ENCODE results near the gene COQ8A.

COQ8A gene

GRCh38 chr1:226972931-226973330 is 32.8 kb downstream of the COQ8A start:
- TF ChIP-seq, protein P1, sequence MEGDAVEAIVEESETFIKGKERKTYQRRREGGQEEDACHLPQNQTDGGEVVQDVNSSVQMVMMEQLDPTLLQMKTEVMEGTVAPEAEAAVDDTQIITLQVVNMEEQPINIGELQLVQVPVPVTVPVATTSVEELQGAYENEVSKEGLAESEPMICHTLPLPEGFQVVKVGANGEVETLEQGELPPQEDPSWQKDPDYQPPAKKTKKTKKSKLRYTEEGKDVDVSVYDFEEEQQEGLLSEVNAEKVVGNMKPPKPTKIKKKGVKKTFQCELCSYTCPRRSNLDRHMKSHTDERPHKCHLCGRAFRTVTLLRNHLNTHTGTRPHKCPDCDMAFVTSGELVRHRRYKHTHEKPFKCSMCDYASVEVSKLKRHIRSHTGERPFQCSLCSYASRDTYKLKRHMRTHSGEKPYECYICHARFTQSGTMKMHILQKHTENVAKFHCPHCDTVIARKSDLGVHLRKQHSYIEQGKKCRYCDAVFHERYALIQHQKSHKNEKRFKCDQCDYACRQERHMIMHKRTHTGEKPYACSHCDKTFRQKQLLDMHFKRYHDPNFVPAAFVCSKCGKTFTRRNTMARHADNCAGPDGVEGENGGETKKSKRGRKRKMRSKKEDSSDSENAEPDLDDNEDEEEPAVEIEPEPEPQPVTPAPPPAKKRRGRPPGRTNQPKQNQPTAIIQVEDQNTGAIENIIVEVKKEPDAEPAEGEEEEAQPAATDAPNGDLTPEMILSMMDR (IDR thresholded peaks at IDR 0.05; ENCODE audit: insufficient read depth, low read depth, low read length, missing control alignments) = no peak
- no peak overlapping the region for H3K4me3 ChIP-seq (ENCODE audit: low read depth, low read length)
- DNase-seq (ENCODE audit: low read depth) = no peak

- TF ChIP-seq, protein P1 (IDR thresholded peaks at IDR 0.05; ENCODE audit: insufficient read depth, low read depth, low read length, missing control alignments) = no peak
- H3K4me3 ChIP-seq (ENCODE audit: low read depth, low read length) = no peak overlapping the region
- DNase-seq (ENCODE audit: low read depth) = no peak
These were observed 33.3 kb downstream of the COQ8A start for GRCh38 chr1:226973371-226973897.

GRCh38 chr1:226973898-226974543 is 33.9 kb downstream of the COQ8A start:
- TF ChIP-seq, protein P1 (IDR thresholded peaks at IDR 0.05; ENCODE audit: insufficient read depth, low read depth, low read length, missing control alignments) = no peak
- no peak for DNase-seq (ENCODE audit: low read depth)
- no peak overlapping the region for H3K4me3 ChIP-seq (ENCODE audit: low read depth, low read length)

- DNase-seq (ENCODE audit: low read depth) = no peak
- TF ChIP-seq, protein P1 (IDR thresholded peaks at IDR 0.05; ENCODE audit: insufficient read depth, low read depth, low read length, missing control alignments) = no peak
- H3K4me3 ChIP-seq (ENCODE audit: low read depth, low read length) = no peak overlapping the region
These were observed 34.6 kb downstream of the COQ8A start for GRCh38 chr1:226974544-226975258.

GRCh38 chr1:226975259-226976250 is 35.5 kb downstream of the COQ8A start:
- H3K4me3 ChIP-seq (ENCODE audit: low read depth, low read length) = no peak overlapping the region
- no peak for DNase-seq (ENCODE audit: low read depth)
- TF ChIP-seq, protein P1 (IDR thresholded peaks at IDR 0.05; ENCODE audit: insufficient read depth, low read depth, low read length, missing control alignments) = no peak

- TF ChIP-seq, protein P1 (IDR thresholded peaks at IDR 0.05; ENCODE audit: insufficient read depth, low read depth, low read length, missing control alignments) = no peak
- no peak for DNase-seq (ENCODE audit: low read depth)
These were observed 36.3 kb downstream of the COQ8A start for GRCh38 chr1:226976276-226976977.

More at GRCh38 chr1:226976276-226976977, 36.3 kb downstream of the COQ8A start:
- no peak overlapping the region for H3K4me3 ChIP-seq (ENCODE audit: low read depth, low read length)

All from GM12865 (cell line).